Left lung (tissue), 10 donors: ENCODE data around the gene ASTN2. TPM values are rescaled to one million over a fixed set of nuclear protein-coding genes. Genes with fewer than 3 reads are reported as not detected.

Source experiments
- ATAC-seq: fragments of 200-7000 bp; cut with Tn5 transposase; one replicate; pipeline ENCODE4 v1.9.1; 2020; ENCODE audit warnings: moderate library complexity
- DNase-seq, 4 donors: peaks; one replicate each; pipeline ENCODE4 v3.0.0-alpha.2; 2013 to 2020
- H3K27ac ChIP-seq, 2 donors: fragments of 200-600 bp; sonication (generic) in 1 of 2; one replicate each; pipeline versions ENCODE4 v1.5.0 to v1.8.0; 2020 to 2021
- H3K27me3 ChIP-seq, 2 donors: fragments of 200-600 bp; sonication (generic) in 1 of 2; one replicate each; pipeline versions ENCODE4 v1.5.0 to v1.8.0; 2020 to 2021
- H3K36me3 ChIP-seq, 2 donors: fragments of 200-600 bp; sonication (generic) in 1 of 2; one replicate each; pipeline versions ENCODE4 v1.5.0 to v1.8.0; 2020 to 2021
- H3K4me1 ChIP-seq, 2 donors: fragments of 200-600 bp; one replicate each; pipeline ENCODE4 v1.8.0; 2021
- H3K4me3 ChIP-seq, 2 donors: fragments of 200-600 bp; sonication (generic) in 1 of 2; one replicate each; pipeline versions ENCODE4 v1.5.0 to v1.8.0; 2020 to 2021; ENCODE audit warnings: mild to moderate bottlenecking in 1 of 2
- H3K9me3 ChIP-seq, 2 donors: fragments of 200-600 bp; sonication (generic) in 1 of 2; one replicate each; pipeline versions ENCODE4 v1.5.0 to v1.8.0; 2020 to 2021
- CTCF ChIP-seq, 2 donors: fragments of 200-600 bp; sonication (generic) in 1 of 2; IDR thresholded peaks; one replicate each; pipeline versions ENCODE4 v1.5.0 to v1.8.0; 2021; ENCODE audit warnings: antibody characterized with exemption in 2 of 2
- intact Hi-C, 2 donors: fragments of 100-400 bp; cut with DNase I; formaldehyde crosslinking; loops; one replicate each; pipeline versions ENCODE4 v1.11.2 to v1.14.2; 2022
- polyA plus RNA-seq, 6 donors: library from polyadenylated mRNA; unstranded; fragments of 120-200 nt; gene quantifications; one replicate each; pipeline ENCODE4 v1.2.1, GENCODE V29; 2013; ENCODE audit not compliant: insufficient read length in 6 of 6
- total RNA-seq, 2 donors: library from RNA; stranded (reverse); fragmentation: NEBNext Ultra II Directional; extraction: Animal tissue kit (Norgen Biotek cat#: 25700); gene quantifications; one replicate each; pipeline ENCODE4 v1.2.1, GENCODE V29; 2021
- donor health status: DM: no; HTN: yes; CAD: no.
- donor health status: DM: no; HTN: no; CAD: no.

ASTN2 gene
- total and polyA plus RNA-seq, 8 donors, result 3.1 to 5.5 (median 4.5) TPM

GRCh38 chr9:117343427-117343826, 71.4 kb downstream of the ASTN2 start:
- no peak for ATAC-seq
- intact Hi-C loops, result no loop called here
- no peak overlapping the region for H3K4me3 ChIP-seq

GRCh38 chr9:117341151-117341550, 73.7 kb downstream of the ASTN2 start:
- no peaks in the 10 kb centered on the region for H3K4me1 ChIP-seq

More at GRCh38 chr9:117343427-117343826, 71.4 kb downstream of the ASTN2 start:
- no peaks in the 10 kb centered on the region for H3K27me3 ChIP-seq
- no peak for TF ChIP-seq CTCF (IDR thresholded peaks at IDR 0.05)
- no peaks in the 10 kb centered on the region for H3K4me1 ChIP-seq
- no peak overlapping the region for H3K27ac ChIP-seq
- no peaks in the 10 kb centered on the region for H3K9me3 ChIP-seq
- H3K36me3 ChIP-seq, result no peaks in the 10 kb centered on the region
- DNase-seq, result no peak

GRCh38 chr9:117340422-117340821, 74.4 kb downstream of the ASTN2 start:
- no peak for TF ChIP-seq CTCF (IDR thresholded peaks at IDR 0.05)
- ATAC-seq (no peak), DNase-seq (no peak)
- Histone ChIP-seq H3K27me3 (no peaks in the 10 kb centered on the region), H3K4me3 (no peak overlapping the region), H3K4me1 (no peaks in the 10 kb centered on the region), H3K36me3 (no peaks in the 10 kb centered on the region), H3K9me3 (no peaks in the 10 kb centered on the region), H3K27ac (no peak overlapping the region)
- intact Hi-C loops, result no loop called here

More at GRCh38 chr9:117341151-117341550, 73.7 kb downstream of the ASTN2 start:
- intact Hi-C loops, result no loop called here
- DNase-seq (no peak), ATAC-seq (no peak)
- Histone ChIP-seq H3K9me3 (no peaks in the 10 kb centered on the region), H3K27ac (no peak overlapping the region), H3K4me3 (no peak overlapping the region), H3K27me3 (no peaks in the 10 kb centered on the region), H3K36me3 (no peaks in the 10 kb centered on the region)
- TF ChIP-seq CTCF (IDR thresholded peaks at IDR 0.05), result no peak

GRCh38 chr9:117335837-117336433, 78.9 kb downstream of the ASTN2 start:
- intact Hi-C loops, result no loop called here
- no peak for ATAC-seq
- Histone ChIP-seq H3K27me3 (no peaks in the 10 kb centered on the region), H3K27ac (no peak overlapping the region), H3K9me3 (no peaks in the 10 kb centered on the region), H3K4me1 (no peaks in the 10 kb centered on the region), H3K4me3 (no peak overlapping the region), H3K36me3 (no peaks in the 10 kb centered on the region)
- TF ChIP-seq CTCF (IDR thresholded peaks at IDR 0.05), result no peak
- no peak for DNase-seq

GRCh38 chr9:117334101-117334500, 80.8 kb downstream of the ASTN2 start:
- intact Hi-C loops, result no loop called here
- Histone ChIP-seq H3K4me1 (no peaks in the 10 kb centered on the region), H3K27ac (no peak overlapping the region), H3K36me3 (no peaks in the 10 kb centered on the region), H3K9me3 (no peaks in the 10 kb centered on the region), H3K4me3 (no peak overlapping the region), H3K27me3 (no peaks in the 10 kb centered on the region)
- ATAC-seq (no peak), DNase-seq (no peak)
- TF ChIP-seq CTCF (IDR thresholded peaks at IDR 0.05), result no peak
